Astrocyte (in vitro differentiated cells and primary cell): ENCODE measurements around the gene ARHGAP44. TPM values are rescaled to one million over a fixed set of nuclear protein-coding genes. Genes with fewer than 3 reads are reported as not detected.

Source experiments
- DNase-seq: peaks from one replicate; pipeline ENCODE4 v3.0.0-alpha.2; 2010; ENCODE audit warnings: low read depth
- FAIRE-seq: peaks from 2 replicates; lab custom pipeline; 2011; peaks lifted over from hg19 to GRCh38; lab: Jason Lieb, UNC
- H2AFZ ChIP-seq: 2 replicates; pipeline ENCODE4 v1.6.0; 2012; ENCODE audit warnings: low read depth, low read length, inconsistent platforms
- H3K27ac ChIP-seq: 2 replicates; pipeline ENCODE4 v1.5.1; 2011; ENCODE audit warnings: low read depth, low read length, inconsistent platforms
- H3K27me3 ChIP-seq: 2 replicates; pipeline ENCODE4 v1.6.0; 2011; ENCODE audit warnings: low read length, inconsistent platforms; ENCODE audit not compliant: insufficient read depth
- H3K36me3 ChIP-seq: 2 replicates; pipeline ENCODE4 v1.5.1; 2011; ENCODE audit warnings: low read length, inconsistent platforms; ENCODE audit not compliant: insufficient read depth
- H3K4me1 ChIP-seq: 2 replicates; pipeline ENCODE4 v1.5.1; 2011; ENCODE audit warnings: low read length, inconsistent platforms; ENCODE audit not compliant: insufficient read depth
- H3K4me2 ChIP-seq: 2 replicates; pipeline ENCODE4 v1.6.0; 2012; ENCODE audit warnings: low read length, inconsistent platforms
- H3K4me3 ChIP-seq: 2 replicates; pipeline ENCODE4 v1.5.1; 2011; ENCODE audit warnings: low read depth, mild to moderate bottlenecking, low read length, inconsistent platforms; ENCODE audit not compliant: insufficient read depth
- H3K79me2 ChIP-seq: 2 replicates; pipeline ENCODE4 v1.6.0; 2012; ENCODE audit warnings: mild to moderate bottlenecking, low read length, inconsistent platforms; ENCODE audit not compliant: insufficient read depth
- H3K9ac ChIP-seq: 2 replicates; pipeline ENCODE4 v1.6.0; 2012; ENCODE audit warnings: mild to moderate bottlenecking, low read length, inconsistent platforms
- H3K9me3 ChIP-seq: 2 replicates; pipeline ENCODE4 v1.5.1; 2012; ENCODE audit warnings: low read depth, mild to moderate bottlenecking, low read length, inconsistent platforms; ENCODE audit not compliant: insufficient read depth
- H4K20me1 ChIP-seq: 2 replicates; pipeline ENCODE4 v1.6.0; 2012; ENCODE audit warnings: low read length, inconsistent platforms; ENCODE audit not compliant: insufficient read depth
- H3K27ac Mint-ChIP-seq: one replicate; pipeline ENCODE4 v1.8.0; 2021; ENCODE audit warnings: mild to moderate bottlenecking, mixed read lengths; ENCODE audit not compliant: unreplicated experiment
- H3K27me3 Mint-ChIP-seq: one replicate; pipeline ENCODE4 v1.8.0; 2021; ENCODE audit warnings: low read depth, mixed read lengths; ENCODE audit not compliant: unreplicated experiment
- H3K36me3 Mint-ChIP-seq: one replicate; pipeline ENCODE4 v1.8.0; 2021; ENCODE audit warnings: low read depth, mixed read lengths; ENCODE audit not compliant: unreplicated experiment
- H3K4me1 Mint-ChIP-seq: one replicate; pipeline ENCODE4 v1.8.0; 2021; ENCODE audit warnings: low read depth, mixed read lengths; ENCODE audit not compliant: unreplicated experiment
- H3K4me3 Mint-ChIP-seq: one replicate; pipeline ENCODE4 v1.8.0; 2021; ENCODE audit warnings: mild to moderate bottlenecking, moderate library complexity, mixed read lengths; ENCODE audit not compliant: unreplicated experiment
- H3K9me3 Mint-ChIP-seq: one replicate; pipeline ENCODE4 v1.8.0; 2021; ENCODE audit warnings: mild to moderate bottlenecking, mixed read lengths; ENCODE audit not compliant: unreplicated experiment
- CTCF ChIP-seq: IDR thresholded peaks from 2 replicates; pipeline ENCODE4 v1.5.1; 2011; ENCODE audit warnings: low read depth, mild to moderate bottlenecking, inconsistent platforms, low read length, moderate library complexity; ENCODE audit not compliant: insufficient read depth
- EZH2 ChIP-seq: IDR thresholded peaks from 2 replicates; pipeline ENCODE4 v1.6.1; 2012; ENCODE audit warnings: mild to moderate bottlenecking, low read length, inconsistent platforms; ENCODE audit not compliant: insufficient read depth
- total RNA-seq: library from RNA; stranded (reverse); gene quantifications from 2 replicates; pipeline ENCODE4 v1.2.1, GENCODE V29; 2021

Gene ARHGAP44
- total RNA-seq, 1 donor from 2014 or later = 3.0 TPM

- no peaks in the 10 kb centered on the region for H3K79me2 ChIP-seq
- H3K27me3 ChIP-seq = no peaks in the 10 kb centered on the region
- Mint-ChIP-seq H3K27me3 (no peaks in the 10 kb centered on the region), H3K9me3 (no peaks in the 10 kb centered on the region), H3K27ac (no peak overlapping the region), H3K4me1 (no peaks in the 10 kb centered on the region), H3K36me3 (no peaks in the 10 kb centered on the region), H3K4me3 (no peak overlapping the region)
- peaks cover 3% of the 10 kb centered on the region for H3K4me1 ChIP-seq
- no peak overlapping the region for H3K9ac ChIP-seq
- H2AFZ ChIP-seq = peak overlapping the region; percentile 21
- DNase-seq = peak; percentile 40
- H4K20me1 ChIP-seq = peaks cover 22% of the 10 kb centered on the region
- FAIRE-seq = no peak
- no peaks in the 10 kb centered on the region for H3K9me3 ChIP-seq
- no peak overlapping the region for H3K27ac ChIP-seq
- H3K4me3 ChIP-seq = no peak overlapping the region
- H3K36me3 ChIP-seq = peaks cover 55% of the 10 kb centered on the region
- TF ChIP-seq EZH2 = no peak
- TF ChIP-seq CTCF = peak; percentile 86
- H3K4me2 ChIP-seq = no peak overlapping the region
These were observed 213.6 kb downstream of the ARHGAP44 start for GRCh38 chr17:13002761-13003453.

GRCh38 chr17:13003454-13003851, 214.2 kb downstream of the ARHGAP44 start:
- Histone ChIP-seq H3K27me3 (no peaks in the 10 kb centered on the region), H3K79me2 (no peaks in the 10 kb centered on the region), H3K9me3 (no peaks in the 10 kb centered on the region), H3K27ac (no peak overlapping the region), H3K4me3 (no peak overlapping the region), H3K36me3 (peaks cover 51% of the 10 kb centered on the region), H3K9ac (no peak overlapping the region), H2AFZ (no peak overlapping the region), H3K4me1 (peaks cover 3% of the 10 kb centered on the region), H4K20me1 (peaks cover 23% of the 10 kb centered on the region), H3K4me2 (no peak overlapping the region)
- Mint-ChIP-seq H3K4me3 (no peak overlapping the region), H3K9me3 (no peaks in the 10 kb centered on the region), H3K27me3 (no peaks in the 10 kb centered on the region), H3K4me1 (no peaks in the 10 kb centered on the region), H3K36me3 (no peaks in the 10 kb centered on the region), H3K27ac (no peak overlapping the region)
- no peak for TF ChIP-seq EZH2
- TF ChIP-seq CTCF = no peak
- no peak for DNase-seq
- FAIRE-seq = no peak

GRCh38 chr17:13003927-13004326, 214.6 kb downstream of the ARHGAP44 start:
- Histone ChIP-seq H3K4me2 (no peak overlapping the region), H3K36me3 (peaks cover 50% of the 10 kb centered on the region)

More at GRCh38 chr17:13003927-13004326, 214.6 kb downstream of the ARHGAP44 start:
- Histone ChIP-seq H2AFZ (no peak overlapping the region), H4K20me1 (peaks cover 26% of the 10 kb centered on the region), H3K27ac (no peak overlapping the region), H3K4me1 (peaks cover 3% of the 10 kb centered on the region), H3K9ac (no peak overlapping the region), H3K79me2 (no peaks in the 10 kb centered on the region), H3K4me3 (no peak overlapping the region), H3K27me3 (no peaks in the 10 kb centered on the region), H3K9me3 (no peaks in the 10 kb centered on the region)
- H3K9me3 Mint-ChIP-seq = no peaks in the 10 kb centered on the region
- no peak overlapping the region for H3K27ac Mint-ChIP-seq
- FAIRE-seq (no peak), DNase-seq (no peak)
- H3K36me3 Mint-ChIP-seq = no peaks in the 10 kb centered on the region
- no peaks in the 10 kb centered on the region for H3K4me1 Mint-ChIP-seq
- H3K4me3 Mint-ChIP-seq = no peak overlapping the region
- H3K27me3 Mint-ChIP-seq = no peaks in the 10 kb centered on the region
- TF ChIP-seq CTCF = no peak
- no peak for TF ChIP-seq EZH2
